ENCODE measurements around the gene TAF10. TPM values are rescaled to one million over a fixed set of nuclear protein-coding genes. Genes with fewer than 3 reads are reported as not detected.
A peak's percentile ranks its signal among the peaks of the same experiment; 100 is the strongest.

The TAF10 gene
- total and polyA plus RNA-seq, 9 donors = 40.0 to 183 (median 76.8) TPM

- WGBS, 3 donors = 47 to 48% (median 48%) methylated on average over 5 of the region's 5 CpGs
- no peak overlapping the region for H3K27ac ChIP-seq
- DNase-seq = peak in 1 of 5 donors; percentile 21
Observed at GRCh38 chr11:6656936-6657335, 44.9 kb upstream of the TAF10 start.

GRCh38 chr11:6656584-6656915 lies 44.5 kb upstream of the TAF10 start:
- H3K27me3 ChIP-seq = no peaks in the 10 kb centered on the region
- peak overlapping the region; percentile 53 for H3K4me3 ChIP-seq

More at GRCh38 chr11:6656936-6657335, 44.9 kb upstream of the TAF10 start:
- Histone ChIP-seq H3K27me3 (no peaks in the 10 kb centered on the region), H3K36me3 (no peaks in the 10 kb centered on the region), H3K4me1 (ENCODE audit: insufficient read depth) (peaks cover 8% of the 10 kb centered on the region), H3K4me3 (no peak overlapping the region), H3K9me3 (no peaks in the 10 kb centered on the region)
- TF ChIP-seq POLR2A (IDR thresholded peaks at IDR 0.05) (no peak), CTCF (IDR thresholded peaks at IDR 0.05) (no peak), EP300 (IDR thresholded peaks at IDR 0.05) (no peak)
- intact Hi-C loops (cut with DNase I) = no loop called here

GRCh38 chr11:6655790-6656583 lies 44.0 kb upstream of the TAF10 start, which contains the start of gene DCHS1:
Gene DCHS1, minus strand, starts transcription at chr11:6655809. Its CDS starts 14,196 bp downstream, at chr11:6641613.
- intact Hi-C loops (cut with DNase I) = no loop called here
- Histone ChIP-seq H3K4me1 (ENCODE audit: insufficient read depth) (peaks cover 8% of the 10 kb centered on the region), H3K9me3 (no peaks in the 10 kb centered on the region), H3K4me3 (peak within 1 kb of the TSS; percentile 53), H3K36me3 (no peaks in the 10 kb centered on the region), H3K27me3 (no peaks in the 10 kb centered on the region), H3K27ac (peak within 1 kb of the TSS; percentile 58 to 71)
- TF ChIP-seq CTCF (IDR thresholded peaks at IDR 0.05) (no peak), POLR2A (IDR thresholded peaks at IDR 0.05) (peak; percentile 20)
- DNase-seq = peak; percentile 38 to 76 (median 64)
- WGBS, 3 donors = 5 to 9% (median 8%) methylated on average over 27 to 36 of the region's 56 CpGs

More at GRCh38 chr11:6656584-6656915, 44.5 kb upstream of the TAF10 start:
- Histone ChIP-seq H3K4me1 (ENCODE audit: insufficient read depth) (peaks cover 8% of the 10 kb centered on the region), H3K27ac (no peak overlapping the region), H3K9me3 (no peaks in the 10 kb centered on the region), H3K36me3 (no peaks in the 10 kb centered on the region)
- DNase-seq = no peak
- 44 to 52% (median 51%) methylated on average over 4 of the region's 4 CpGs for WGBS, 3 donors
- intact Hi-C loops (cut with DNase I) = no loop called here
- TF ChIP-seq POLR2A (IDR thresholded peaks at IDR 0.05) = no peak

- DNase-seq = peak in 4 of 5 donors; percentile 45 to 66 (median 58)
- intact Hi-C loops (cut with DNase I) = no loop called here
Observed at GRCh38 chr11:6655020-6655789, 43.2 kb upstream of the TAF10 start.

More at GRCh38 chr11:6655020-6655789, 43.2 kb upstream of the TAF10 start:
- Histone ChIP-seq H3K9me3 (no peaks in the 10 kb centered on the region), H3K27ac (peak overlapping the region; percentile 58 to 71), H3K4me1 (ENCODE audit: insufficient read depth) (peaks cover 8% of the 10 kb centered on the region), H3K27me3 (no peaks in the 10 kb centered on the region), H3K36me3 (no peaks in the 10 kb centered on the region), H3K4me3 (peak overlapping the region; percentile 53)
- 1 to 3% (median 2%) methylated on average over 24 to 81 of the region's 84 CpGs for WGBS, 3 donors
- TF ChIP-seq CTCF (IDR thresholded peaks at IDR 0.05) (no peak), POLR2A (IDR thresholded peaks at IDR 0.05) (no peak), EP300 (IDR thresholded peaks at IDR 0.05) (no peak)
